HG03439 (cell line): ENCODE data around the gene PEG3.

ENCODE experiments used
- ATAC-seq: cut with Tn5 transposase; IDR thresholded peaks from one replicate; pipeline ENCODE4 v1.9.1; 2021; ENCODE audit warnings: mild to moderate bottlenecking, moderate library complexity; ENCODE audit not compliant: unreplicated experiment

PEG3 gene

GRCh38 chr19:56839652-56840450 is 675 bp downstream of the PEG3 start:
- no peak for ATAC-seq

DNA sequence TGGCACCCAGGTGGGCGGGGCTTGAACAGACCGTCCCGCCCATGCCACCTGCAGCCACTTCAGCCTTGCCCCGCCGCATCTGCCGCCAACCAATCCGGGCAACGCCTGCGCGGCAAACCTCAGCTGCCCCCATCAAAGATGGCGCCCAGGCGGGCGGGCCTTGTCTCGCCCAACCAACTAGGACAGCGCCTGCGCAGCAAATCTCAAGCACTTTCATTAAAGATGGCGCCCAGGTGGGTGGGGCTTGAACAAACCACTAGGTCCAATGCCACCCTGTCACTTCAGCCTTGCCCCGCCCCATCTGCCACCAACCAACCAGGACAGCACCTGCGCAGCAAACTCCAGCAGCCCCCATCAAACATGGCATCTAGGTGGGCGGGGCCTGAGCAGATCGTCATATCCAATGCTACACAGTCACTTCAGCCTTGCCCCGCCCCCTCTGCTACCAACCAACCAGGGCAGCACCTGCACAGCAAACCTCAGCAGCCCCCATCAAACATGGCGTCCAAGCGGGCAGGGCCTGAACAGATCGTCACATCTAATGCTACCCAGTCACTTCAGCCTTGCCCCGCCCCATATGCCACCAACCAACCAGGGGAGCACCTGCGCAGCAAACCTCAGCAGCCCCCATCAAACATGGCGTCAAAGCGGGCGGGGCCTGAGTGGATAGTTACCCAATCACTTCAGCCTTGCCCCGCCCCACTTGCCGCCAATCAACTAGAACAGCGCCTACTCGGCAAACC is 1.4 kb downstream of the PEG3 start:
- no peak for ATAC-seq

GRCh38 chr19:56838024-56838908 is 2.3 kb downstream of the PEG3 start:
- no peak for ATAC-seq

DNA sequence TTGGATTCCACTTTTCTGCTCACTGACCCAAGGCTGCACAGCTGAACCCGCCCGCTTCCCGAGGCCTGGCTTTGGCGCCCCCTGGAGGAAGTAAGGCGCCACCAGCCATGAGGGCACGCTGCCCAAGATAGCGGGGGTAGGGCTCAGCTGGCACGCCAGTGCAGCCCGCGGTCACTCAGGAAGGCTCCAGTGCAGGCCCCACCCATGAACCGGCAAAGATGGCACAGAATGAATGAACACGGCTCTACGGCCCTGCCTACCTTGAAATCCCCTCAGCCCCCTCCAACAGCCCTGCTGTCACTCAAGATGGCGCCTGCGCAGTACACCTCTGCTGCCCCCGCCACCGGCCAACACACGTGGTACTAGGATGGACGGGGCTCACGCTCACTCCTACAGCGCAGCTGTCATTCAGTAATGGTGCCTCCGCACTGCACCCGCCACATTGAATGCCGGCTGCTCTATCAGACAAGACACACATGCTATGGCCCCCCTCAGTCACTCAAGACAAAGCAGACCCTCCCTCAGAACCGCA is 3.0 kb downstream of the PEG3 start:
- ATAC-seq = no peak

DNA sequence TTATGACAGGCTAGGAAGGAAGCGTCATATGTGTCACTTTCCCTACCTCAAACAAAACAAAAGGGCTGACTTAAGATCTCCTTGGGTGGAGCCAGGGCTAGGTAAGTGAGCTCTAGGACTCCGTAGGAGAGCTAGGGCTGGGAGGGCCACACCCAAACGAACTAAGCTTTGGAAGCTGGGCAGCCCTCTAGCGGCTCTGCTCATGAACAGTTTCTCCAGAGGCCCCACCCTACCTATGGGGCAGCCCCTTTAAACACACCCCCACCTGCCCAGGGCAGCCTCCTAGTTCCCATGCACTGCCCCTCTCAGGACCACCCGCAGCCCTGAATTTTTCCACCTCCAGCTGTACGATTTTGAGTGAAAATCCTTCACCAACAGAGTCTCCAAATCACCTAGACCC is 3.5 kb downstream of the PEG3 start:
- no peak for ATAC-seq

- ATAC-seq = no peak
Observed at GRCh38 chr19:56836059-56836458, 4.5 kb downstream of the PEG3 start.

DNA sequence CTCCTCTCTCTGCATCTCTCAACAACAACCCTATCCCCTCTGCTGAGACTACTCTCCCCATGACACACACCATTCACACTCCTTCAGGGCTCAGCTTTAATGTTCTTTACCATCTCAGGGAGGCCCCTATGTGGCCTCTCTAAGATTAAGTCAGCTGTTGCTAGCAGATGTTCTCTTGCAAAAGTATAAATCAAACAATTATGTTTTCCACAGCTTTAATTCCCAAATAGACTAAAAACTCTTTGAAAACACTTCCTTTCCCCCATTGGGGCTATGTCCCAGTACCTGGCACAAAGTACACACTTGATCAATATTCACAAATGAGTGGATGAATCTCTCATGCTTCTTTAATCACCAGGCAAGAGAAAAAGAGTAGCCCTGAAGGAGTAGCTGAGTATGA is 5.1 kb downstream of the PEG3 start:
- ATAC-seq = no peak

DNA sequence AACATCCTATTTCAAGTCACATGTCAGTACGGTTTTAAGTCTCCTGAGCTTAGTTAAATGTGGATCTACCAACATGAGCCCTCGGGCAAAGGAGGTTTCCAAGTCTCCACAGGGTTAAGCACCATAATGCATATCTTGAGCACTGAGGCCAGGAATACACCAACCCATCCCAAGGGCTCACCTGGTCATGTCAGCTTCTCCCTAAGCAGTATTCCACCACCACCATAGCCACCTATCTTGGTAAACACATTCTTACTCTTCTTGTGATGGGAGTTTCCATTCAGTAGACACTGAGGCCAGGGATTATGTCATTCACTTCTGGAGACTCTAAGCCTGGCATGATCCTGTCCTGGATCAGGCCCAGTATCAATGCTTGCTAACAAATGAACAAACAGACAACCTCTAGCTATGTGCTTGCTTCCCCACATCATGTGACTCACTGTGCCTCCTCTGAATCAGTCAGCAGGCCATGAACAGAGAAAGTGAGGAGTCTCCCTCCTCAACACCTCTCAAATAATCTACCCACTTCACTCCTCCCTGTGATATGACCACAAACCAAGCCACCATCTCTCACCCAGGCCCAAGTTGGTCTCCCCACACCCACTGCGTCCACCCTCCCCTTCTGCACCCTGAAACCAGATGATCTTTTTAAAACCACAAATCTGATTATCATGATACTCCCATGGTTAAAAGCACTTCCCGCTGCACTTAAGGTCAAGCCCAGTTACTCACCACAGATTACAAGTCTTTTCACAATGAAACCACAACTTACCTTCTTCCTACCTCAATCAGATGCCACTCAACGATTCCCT is 5.8 kb downstream of the PEG3 start:
- ATAC-seq = no peak

DNA sequence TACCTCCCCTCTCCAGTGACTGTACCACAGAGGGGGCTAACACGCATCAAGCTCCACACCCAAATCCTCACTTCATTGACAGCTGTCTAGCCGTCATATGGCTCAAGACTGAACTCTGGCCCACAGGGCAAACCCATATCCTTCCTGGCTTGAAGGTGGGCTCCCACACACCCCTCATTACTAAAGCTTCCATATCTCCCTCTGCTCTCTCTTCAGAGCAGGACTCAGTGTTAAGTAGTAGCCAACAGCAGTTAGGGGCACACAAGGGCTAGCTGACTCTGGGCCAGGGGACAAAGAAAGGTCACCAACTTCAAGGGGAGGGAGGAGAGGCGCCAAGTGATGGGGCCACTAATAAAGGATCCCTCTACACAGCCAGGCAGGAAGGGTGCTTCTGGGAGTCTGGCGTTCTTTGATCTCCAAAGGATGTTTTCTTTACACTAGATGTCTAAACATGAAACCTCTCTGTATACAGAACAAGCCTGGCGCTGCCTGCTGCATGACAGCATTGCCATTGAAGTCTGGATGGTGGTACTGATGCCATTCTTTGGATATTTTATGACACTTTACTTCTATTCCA is 8.1 kb downstream of the PEG3 start:
- no peak for ATAC-seq

DNA sequence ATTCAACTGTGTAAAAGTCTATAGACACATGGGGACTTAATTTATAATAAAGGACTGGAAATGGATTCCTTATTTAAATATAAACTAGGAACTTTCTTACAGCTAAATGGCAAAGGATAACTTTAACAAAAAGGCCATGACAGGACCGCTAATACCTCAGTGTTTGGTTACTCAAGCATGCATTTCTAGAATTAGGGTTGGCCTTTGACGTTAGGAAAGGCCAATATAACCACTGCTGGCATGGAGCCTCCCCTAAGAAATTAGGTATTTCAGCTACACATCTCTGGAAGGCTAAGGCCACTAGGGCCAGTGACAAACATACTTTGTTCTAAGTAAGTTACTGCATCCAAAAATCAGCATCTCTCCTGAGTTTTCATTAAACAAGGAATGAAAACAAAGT is 9.3 kb downstream of the PEG3 start:
- ATAC-seq = no peak

DNA sequence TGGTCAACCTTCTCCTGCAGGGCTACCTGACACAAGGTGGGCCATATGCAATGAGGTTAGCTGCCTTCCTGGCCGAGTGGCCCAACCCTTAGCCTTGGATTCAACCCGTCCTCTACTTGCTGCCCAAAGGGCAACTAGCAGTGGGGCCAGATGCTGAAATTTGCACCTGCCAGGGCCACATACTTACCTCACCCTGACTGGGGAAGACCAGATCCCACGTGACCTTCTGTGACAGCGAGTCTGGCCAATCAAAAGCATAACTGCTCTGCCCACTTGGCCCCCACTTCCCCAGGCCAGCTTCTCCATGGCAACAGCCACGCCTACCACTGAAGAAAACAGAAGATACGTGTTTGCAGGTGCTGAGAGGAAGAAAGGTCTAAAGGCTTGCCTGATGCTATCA is 10.9 kb downstream of the PEG3 start:
- no peak for ATAC-seq

DNA sequence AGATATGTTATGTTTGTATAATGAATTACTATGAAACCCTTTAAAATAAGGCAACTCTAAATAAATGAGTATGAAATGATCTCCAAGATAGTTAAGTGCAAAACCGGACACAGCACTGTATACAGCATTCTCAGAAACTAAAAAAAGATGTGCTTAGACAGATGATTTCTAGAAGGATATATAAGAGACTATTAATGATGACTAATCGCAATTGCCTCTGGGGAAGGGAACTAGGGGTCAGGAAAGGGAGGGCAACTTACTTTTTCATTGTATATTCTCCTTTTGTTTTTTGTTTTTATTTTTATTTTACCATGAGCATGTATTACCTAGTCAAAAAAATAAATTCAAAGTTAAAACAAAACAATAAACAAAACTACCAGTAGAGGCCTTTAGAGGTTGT is 12.8 kb downstream of the PEG3 start:
- no peak for ATAC-seq

DNA sequence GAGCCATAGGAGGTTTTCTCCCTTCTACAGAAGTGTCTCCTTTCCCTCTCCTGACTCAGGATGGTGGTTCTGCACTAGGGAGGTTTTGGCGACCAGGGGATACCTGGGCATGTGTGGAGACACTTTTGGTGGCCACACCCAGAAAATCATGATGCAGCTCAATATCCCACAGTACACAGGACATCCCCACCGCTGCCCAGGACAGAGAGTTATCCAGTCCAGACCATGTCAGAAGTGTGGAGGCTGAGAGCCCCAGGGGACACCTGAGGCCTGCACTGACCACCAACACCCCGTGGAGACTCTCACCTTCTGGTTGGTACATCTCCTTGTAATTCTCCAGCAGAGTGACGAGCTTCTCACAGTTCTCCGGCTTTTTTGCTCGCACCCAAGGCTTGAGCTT is 16.6 kb downstream of the PEG3 start:
- ATAC-seq = no peak

DNA sequence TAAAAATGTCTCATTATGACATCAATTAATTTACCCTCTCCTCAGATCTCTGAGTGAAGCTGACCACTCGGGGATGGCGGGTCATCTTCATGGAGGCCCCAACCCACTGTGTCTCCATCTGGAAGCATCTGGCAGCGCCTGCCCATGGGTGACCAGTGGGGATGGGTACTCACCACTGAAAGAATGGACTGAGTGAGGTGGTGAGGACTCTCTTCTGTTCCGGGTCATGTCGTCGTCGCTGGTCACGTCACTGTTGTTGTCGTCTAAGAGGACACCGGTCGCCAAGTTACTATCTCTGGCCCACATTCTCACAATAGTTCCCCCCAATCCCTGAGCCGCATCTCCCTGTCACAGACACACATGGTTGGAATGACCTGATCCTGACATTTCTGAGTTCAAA is 17.1 kb downstream of the PEG3 start:
- ATAC-seq = no peak

DNA sequence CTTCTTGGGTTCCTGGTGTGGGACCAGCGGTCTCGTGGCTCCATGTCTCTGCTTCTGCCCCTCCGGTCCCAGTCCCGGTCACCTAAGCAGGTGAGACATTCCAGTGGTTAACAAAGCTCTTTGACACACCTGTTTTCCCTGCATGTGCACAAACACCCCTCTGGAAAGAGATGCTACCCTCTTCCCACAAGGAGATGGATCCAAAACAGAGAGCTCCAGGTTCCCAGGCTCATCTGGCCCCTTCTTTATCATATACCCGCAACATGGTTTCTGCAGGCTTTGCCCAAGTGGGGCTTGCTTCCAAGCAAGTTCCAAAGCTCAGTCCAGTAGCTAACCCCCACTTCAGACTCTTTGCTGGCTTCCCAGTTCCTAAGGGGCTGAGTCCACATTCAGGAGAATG is 17.8 kb downstream of the PEG3 start:
- ATAC-seq = no peak

- ATAC-seq = no peak
Observed at GRCh38 chr19:56821675-56822074, 18.9 kb downstream of the PEG3 start.

GRCh38 chr19:56821209-56821608 is 19.3 kb downstream of the PEG3 start:
- no peak for ATAC-seq

- ATAC-seq = no peak
Observed at GRCh38 chr19:56819166-56819565, 21.4 kb downstream of the PEG3 start.

DNA sequence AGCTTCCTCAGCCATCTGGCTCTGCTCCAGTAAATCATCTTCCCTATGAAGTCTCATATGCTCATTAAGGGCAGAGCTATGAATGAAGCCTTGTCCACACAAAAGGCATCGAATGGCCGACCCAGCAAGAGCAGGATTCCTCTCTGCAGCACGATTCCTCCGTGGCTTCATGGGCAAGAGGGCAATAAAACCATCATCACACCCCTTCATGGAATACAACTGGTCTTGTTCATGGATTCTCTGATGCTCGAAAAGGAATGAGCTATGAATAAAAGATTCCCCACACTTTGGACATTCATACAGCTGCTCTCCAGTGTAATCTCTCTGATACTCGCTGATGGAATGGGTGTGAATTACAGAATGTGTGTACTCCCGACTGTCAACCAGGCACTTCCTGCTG is 25.9 kb downstream of the PEG3 start:
- ATAC-seq = no peak

- no peak for ATAC-seq
Observed at GRCh38 chr19:56813531-56813930, 27.0 kb downstream of the PEG3 start.
